Measurements from ENCODE around the gene CASTOR1.

GRCh38 chr22:30261134-30261533 is 28.2 kb downstream of the CASTOR1 start:
- TF ChIP-seq, protein P1, sequence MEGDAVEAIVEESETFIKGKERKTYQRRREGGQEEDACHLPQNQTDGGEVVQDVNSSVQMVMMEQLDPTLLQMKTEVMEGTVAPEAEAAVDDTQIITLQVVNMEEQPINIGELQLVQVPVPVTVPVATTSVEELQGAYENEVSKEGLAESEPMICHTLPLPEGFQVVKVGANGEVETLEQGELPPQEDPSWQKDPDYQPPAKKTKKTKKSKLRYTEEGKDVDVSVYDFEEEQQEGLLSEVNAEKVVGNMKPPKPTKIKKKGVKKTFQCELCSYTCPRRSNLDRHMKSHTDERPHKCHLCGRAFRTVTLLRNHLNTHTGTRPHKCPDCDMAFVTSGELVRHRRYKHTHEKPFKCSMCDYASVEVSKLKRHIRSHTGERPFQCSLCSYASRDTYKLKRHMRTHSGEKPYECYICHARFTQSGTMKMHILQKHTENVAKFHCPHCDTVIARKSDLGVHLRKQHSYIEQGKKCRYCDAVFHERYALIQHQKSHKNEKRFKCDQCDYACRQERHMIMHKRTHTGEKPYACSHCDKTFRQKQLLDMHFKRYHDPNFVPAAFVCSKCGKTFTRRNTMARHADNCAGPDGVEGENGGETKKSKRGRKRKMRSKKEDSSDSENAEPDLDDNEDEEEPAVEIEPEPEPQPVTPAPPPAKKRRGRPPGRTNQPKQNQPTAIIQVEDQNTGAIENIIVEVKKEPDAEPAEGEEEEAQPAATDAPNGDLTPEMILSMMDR (conservative IDR thresholded peaks at IDR 0.05; ENCODE audit: low read depth, low read length) = no peak
- no peak for TF ChIP-seq EZH2 (IDR thresholded peaks at IDR 0.05; ENCODE audit: borderline replicate concordance, low read depth, low read length, poor library complexity, severe bottlenecking)
